BLaER1 treated with 17β-estradiol and CSF1 and Interleukin-3, amounts not matched to agents 10 nM and 100 nM (cell line): ENCODE results near the gene USP54.

Experiments used
- H3K27ac ChIP-seq, 11 experiments: shearing (Covaris generic); formaldehyde crosslinking; 2 replicates each; pipeline ENCODE4 v1.8.1; 2022
- H3K27me3 ChIP-seq, 11 experiments: shearing (Covaris generic); formaldehyde crosslinking; 2 replicates each; pipeline ENCODE4 v1.8.1; 2022
- H3K36me3 ChIP-seq, 11 experiments: shearing (Covaris generic); formaldehyde crosslinking; 2 replicates each; pipeline ENCODE4 v1.8.1; 2022
- H3K4me1 ChIP-seq, 10 experiments: shearing (Covaris generic); formaldehyde crosslinking; 2 replicates each; pipeline ENCODE4 v1.8.1; 2022
- H3K4me2 ChIP-seq, 11 experiments: shearing (Covaris generic); formaldehyde crosslinking; 2 replicates each; pipeline ENCODE4 v1.8.1; 2022
- H3K4me3 ChIP-seq, 10 experiments: shearing (Covaris generic); formaldehyde crosslinking; 2 replicates each; pipeline ENCODE4 v1.8.1; 2022
- H3K9ac ChIP-seq, 11 experiments: shearing (Covaris generic); formaldehyde crosslinking; 2 replicates each; pipeline ENCODE4 v1.8.1; 2022
- H3K9me3 ChIP-seq, 11 experiments: shearing (Covaris generic); formaldehyde crosslinking; replicated peaks in 1 of 11; 2 replicates each; pipeline ENCODE4 v1.8.1; 2022
- H4K20me1 ChIP-seq, 11 experiments: shearing (Covaris generic); formaldehyde crosslinking; 2 replicates each; pipeline ENCODE4 v1.8.1; 2022
- Cebpa-rat ChIP-seq, 11 experiments: shearing (Covaris generic); IDR thresholded peaks; 2 replicates each; pipeline ENCODE4 v1.8.1; 2022

Gene USP54

GRCh38 chr10:73495884-73496674 is 95.1 kb downstream of the USP54 start, which contains the start of gene PPP3CB:
Gene PPP3CB (minus strand): TSS chr10:73496024. CDS start chr10:73495889, 135 bp downstream.
- Histone ChIP-seq H3K27ac (peak within 1 kb of the TSS; percentile 87 to 96 (median 92)), H3K4me1 (peaks cover 32 to 53% (median 40%) of the 10 kb centered on the region in 10 experiments), H3K36me3 (peaks cover 0 to 48% (median 31%) of the 10 kb centered on the region in 11 experiments; a peak in 15 of 22 replicates)

GRCh38 chr10:73495226-73495883 is 95.8 kb downstream of the USP54 start:
- Histone ChIP-seq H3K27ac (peak overlapping the region; percentile 87 to 96 (median 92)), H4K20me1 (peaks cover 0 to 50% (median 34%) of the 10 kb centered on the region in 11 experiments; a peak in 16 of 22 replicates), H3K4me3 (peak overlapping the region; percentile 75 to 92 (median 86)), H3K36me3 (peaks cover 0 to 50% (median 37%) of the 10 kb centered on the region in 11 experiments; a peak in 17 of 22 replicates), H3K27me3 (no peaks in the 10 kb centered on the region), H3K4me2 (peak overlapping the region; percentile 78 to 97 (median 90)), H3K9me3 (0 out of 22 replicates have a peak, but pooled peaks cover 0 to 1% (median 0%) of the 10 kb centered on the region in 11 experiments), H3K4me1 (peaks cover 26 to 46% (median 39%) of the 10 kb centered on the region in 10 experiments), H3K9ac (peak overlapping the region; percentile 86 to 97 (median 94))
- no peak for TF ChIP-seq Cebpa-rat (IDR thresholded peaks at IDR 0.05)

More at GRCh38 chr10:73495884-73496674, 95.1 kb downstream of the USP54 start, which contains the start of gene PPP3CB:
- 0 out of 22 replicates have a peak, but pooled peaks cover 0 to 3% (median 0%) of the 10 kb centered on the region in 11 experiments for H3K9me3 ChIP-seq
- H3K9ac ChIP-seq, result peak within 1 kb of the TSS; percentile 86 to 97 (median 94)
- peak within 1 kb of the TSS; percentile 75 to 92 (median 86) for H3K4me3 ChIP-seq
- H3K4me2 ChIP-seq, result peak within 1 kb of the TSS; percentile 88 to 98 (median 93)
- H4K20me1 ChIP-seq, result peaks cover 0 to 43% (median 34%) of the 10 kb centered on the region in 11 experiments; a peak in 15 of 22 replicates
- TF ChIP-seq Cebpa-rat (IDR thresholded peaks at IDR 0.05), result no peak
- no peaks in the 10 kb centered on the region for H3K27me3 ChIP-seq

GRCh38 chr10:73494877-73495225 is 96.3 kb downstream of the USP54 start:
- peaks cover under 1 to 55% (median 34%) of the 10 kb centered on the region in 11 experiments; a peak in 16 of 22 replicates for H4K20me1 ChIP-seq
- H3K4me2 ChIP-seq, result peak overlapping the region; percentile 78 to 97 (median 90)
- peak overlapping the region; percentile 86 to 97 (median 94) for H3K9ac ChIP-seq
- H3K36me3 ChIP-seq, result peaks cover 0 to 50% (median 35%) of the 10 kb centered on the region in 11 experiments; a peak in 18 of 22 replicates
- H3K27ac ChIP-seq, result peak overlapping the region; percentile 87 to 96 (median 92)
- no peak for TF ChIP-seq Cebpa-rat (IDR thresholded peaks at IDR 0.05)
- H3K27me3 ChIP-seq, result no peaks in the 10 kb centered on the region
- no peaks in the 10 kb centered on the region for H3K9me3 ChIP-seq
- peak overlapping the region; percentile 75 to 92 (median 86) for H3K4me3 ChIP-seq
- peaks cover 26 to 44% (median 39%) of the 10 kb centered on the region in 10 experiments for H3K4me1 ChIP-seq

GRCh38 chr10:73494213-73494612 is 96.9 kb downstream of the USP54 start:
- peak overlapping the region; percentile 75 to 92 (median 86); a peak in 19 of 20 replicates for H3K4me3 ChIP-seq
- no peaks in the 10 kb centered on the region for H3K9me3 ChIP-seq
- H3K9ac ChIP-seq, result peak overlapping the region; percentile 86 to 97 (median 94); a peak in 21 of 22 replicates
- peaks cover under 1 to 50% (median 34%) of the 10 kb centered on the region in 11 experiments; a peak in 18 of 22 replicates for H3K36me3 ChIP-seq
- peak overlapping the region; percentile 78 to 97 (median 90) for H3K4me2 ChIP-seq
- H4K20me1 ChIP-seq, result peaks cover 5 to 61% (median 35%) of the 10 kb centered on the region in 11 experiments; a peak in 17 of 22 replicates
- no peak for TF ChIP-seq Cebpa-rat (IDR thresholded peaks at IDR 0.05)
- H3K27me3 ChIP-seq, result no peaks in the 10 kb centered on the region
- H3K27ac ChIP-seq, result peak overlapping the region in 8 of 11 experiments; percentile 87 to 96 (median 92); a peak in 12 of 22 replicates
- peaks cover 26 to 44% (median 39%) of the 10 kb centered on the region in 10 experiments for H3K4me1 ChIP-seq

GRCh38 chr10:73493781-73494180 is 97.4 kb downstream of the USP54 start:
- peak overlapping the region in 10 of 11 experiments; percentile 86 to 97 (median 94); a peak in 11 of 22 replicates for H3K9ac ChIP-seq
- H3K4me2 ChIP-seq, result peak overlapping the region; percentile 78 to 97 (median 90)
- H3K4me3 ChIP-seq, result peak overlapping the region in 9 of 10 experiments; percentile 75 to 92 (median 88); a peak in 14 of 20 replicates
- peak overlapping the region in 4 of 11 experiments; percentile 89 to 96 (median 93); a peak in 4 of 22 replicates for H3K27ac ChIP-seq
- H3K36me3 ChIP-seq, result peaks cover 5 to 50% (median 30%) of the 10 kb centered on the region in 11 experiments; a peak in 18 of 22 replicates
- H3K4me1 ChIP-seq, result peaks cover 26 to 44% (median 39%) of the 10 kb centered on the region in 10 experiments
- peaks cover 9 to 66% (median 37%) of the 10 kb centered on the region in 11 experiments; a peak in 17 of 22 replicates for H4K20me1 ChIP-seq
- TF ChIP-seq Cebpa-rat (IDR thresholded peaks at IDR 0.05), result no peak
- H3K27me3 ChIP-seq, result no peaks in the 10 kb centered on the region
- H3K9me3 ChIP-seq, result no peaks in the 10 kb centered on the region

- H3K27me3 ChIP-seq, result no peaks in the 10 kb centered on the region
- no peak overlapping the region for H3K4me3 ChIP-seq
- H3K4me2 ChIP-seq, result no peak overlapping the region
- H3K4me1 ChIP-seq, result peaks cover 0 to 10% (median 0%) of the 10 kb centered on the region in 10 experiments; a peak in 2 of 20 replicates
- peaks cover 0 to 3% (median 0%) of the 10 kb centered on the region in 11 experiments; a peak in 2 of 22 replicates for H3K9me3 ChIP-seq
- peaks cover 25 to 81% (median 59%) of the 10 kb centered on the region in 11 experiments for H3K36me3 ChIP-seq
- no peak overlapping the region for H3K27ac ChIP-seq
- peaks cover 3 to 53% (median 32%) of the 10 kb centered on the region in 11 experiments; a peak in 15 of 22 replicates for H4K20me1 ChIP-seq
- no peak for TF ChIP-seq Cebpa-rat (IDR thresholded peaks at IDR 0.05)
- no peak overlapping the region for H3K9ac ChIP-seq
Observed at GRCh38 chr10:73486601-73487000, 104.5 kb downstream of the USP54 start.

GRCh38 chr10:73485320-73485719 is 105.8 kb downstream of the USP54 start:
- H3K36me3 ChIP-seq, result peaks cover 21 to 73% (median 53%) of the 10 kb centered on the region in 11 experiments
- no peak overlapping the region for H3K4me3 ChIP-seq
- no peak overlapping the region for H3K9ac ChIP-seq
- peaks cover 3 to 50% (median 25%) of the 10 kb centered on the region in 11 experiments; a peak in 14 of 22 replicates for H4K20me1 ChIP-seq
- no peak overlapping the region for H3K4me2 ChIP-seq
- peaks cover 0 to 3% (median 0%) of the 10 kb centered on the region in 11 experiments; a peak in 2 of 22 replicates for H3K9me3 ChIP-seq
- peaks cover 0 to 10% (median 0%) of the 10 kb centered on the region in 10 experiments; a peak in 2 of 20 replicates for H3K4me1 ChIP-seq
- H3K27ac ChIP-seq, result no peak overlapping the region
- TF ChIP-seq Cebpa-rat (IDR thresholded peaks at IDR 0.05), result no peak
- no peaks in the 10 kb centered on the region for H3K27me3 ChIP-seq

- TF ChIP-seq Cebpa-rat (IDR thresholded peaks at IDR 0.05), result no peak
Observed at GRCh38 chr10:73480158-73480557, 111.0 kb downstream of the USP54 start.

More at GRCh38 chr10:73480158-73480557, 111.0 kb downstream of the USP54 start:
- Histone ChIP-seq H3K9me3 (peaks cover 0 to 3% (median 0%) of the 10 kb centered on the region in 11 experiments; a peak in 1 of 22 replicates), H3K27me3 (no peaks in the 10 kb centered on the region), H4K20me1 (peaks cover 0 to 29% (median 11%) of the 10 kb centered on the region in 11 experiments; a peak in 8 of 22 replicates), H3K4me3 (no peak overlapping the region), H3K36me3 (peaks cover 48 to 75% (median 67%) of the 10 kb centered on the region in 11 experiments), H3K27ac (no peak overlapping the region), H3K4me2 (no peak overlapping the region), H3K9ac (no peak overlapping the region), H3K4me1 (peaks cover 0 to 13% (median 5%) of the 10 kb centered on the region in 10 experiments; a peak in 4 of 20 replicates)
